ENCODE results near the gene PLOD3. TPM values are rescaled to one million over a fixed set of nuclear protein-coding genes. Genes with fewer than 3 reads are reported as not detected.

PLOD3 gene
- total and polyA plus RNA-seq, 9 of the 15 experiments (the other 6 are each of a cell fraction or from before 2014, with no cell fraction given), result 2.8 to 101 (median 30.9) TPM

GRCh38 chr7:101251871-101252659, 34.7 kb upstream of the PLOD3 start (continued):
- TF ChIP-seq TFAP4 (CRISPR knock-in tag; IDR thresholded peaks at IDR 0.05; ENCODE audit: borderline replicate concordance) (peak; percentile 74; the same call in 1 of the 2 replicates), MEIS2 (IDR thresholded peaks at IDR 0.05; ENCODE audit: partially characterized antibody) (peak; percentile 90), ZNF592 (IDR thresholded peaks at IDR 0.05) (no peak), ZBTB26 (CRISPR knock-in tag; IDR thresholded peaks at IDR 0.05) (no peak), MBD1 (CRISPR knock-in tag; IDR thresholded peaks at IDR 0.05) (no peak), C11orf30 (IDR thresholded peaks at IDR 0.05; ENCODE audit: low read depth) (peak; percentile 82), COPS2 (conservative IDR thresholded peaks at IDR 0.05) (no peak), TSC22D4 (tag; IDR thresholded peaks at IDR 0.05) (no peak), MTA3 (IDR thresholded peaks at IDR 0.05; ENCODE audit: borderline replicate concordance) (peak; percentile 65; the same call in 1 of the 2 replicates), CREM (IDR thresholded peaks at IDR 0.05; ENCODE audit: low read depth) (peak; percentile 57; the same call in 1 of the 2 replicates), POLR3A (IDR thresholded peaks at IDR 0.05; ENCODE audit: borderline replicate concordance, extremely low read depth, insufficient read depth, insufficient read length) (no peak), ZNF449 (CRISPR knock-in tag; IDR thresholded peaks at IDR 0.05) (no peak), SMC3 (conservative IDR thresholded peaks at IDR 0.05; ENCODE audit: insufficient read depth, low read depth, low read length) (0 out of 2 replicates have a peak, but pooled peaks have one; percentile 1), ZKSCAN3 (CRISPR knock-in tag; IDR thresholded peaks at IDR 0.05) (no peak), MITF (IDR thresholded peaks at IDR 0.05) (no peak), ZNF583 (CRISPR knock-in tag; IDR thresholded peaks at IDR 0.05) (no peak)

Data from K562 (cell line).